HS-27A (cell line): ENCODE data around the gene TOP3B.
"Not testable (repeated sequence)": the region's sequence is repeated elsewhere in the genome, so short reads cannot be mapped to it uniquely, and the experiment has no call there.

Experiments used
- DNase-seq: peaks from one replicate; pipeline ENCODE4 v3.0.0-alpha.2; 2012; ENCODE audit warnings: low read depth, missing footprints

Gene TOP3B

DNA sequence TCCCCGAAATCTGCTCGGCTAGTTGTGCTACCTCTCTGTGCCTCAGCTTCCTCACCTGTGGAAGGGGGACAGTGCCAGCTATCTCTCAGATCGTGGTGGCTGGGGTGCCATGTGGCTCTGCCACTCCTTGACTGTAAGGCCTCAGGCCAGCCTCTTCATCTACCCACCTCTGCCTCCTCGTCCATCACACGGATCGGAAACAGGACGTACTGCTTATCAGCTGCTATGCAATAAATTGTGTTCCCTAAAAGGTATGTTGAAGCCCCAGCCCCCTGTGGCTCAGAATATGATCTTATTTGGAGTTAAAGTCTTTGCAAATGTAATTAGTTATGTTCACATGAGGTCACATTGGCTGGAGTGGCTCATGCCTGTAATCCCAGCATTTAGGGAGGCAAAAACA lies 37.7 kb downstream of the TOP3B start:
- DNase-seq: no peak

DNA sequence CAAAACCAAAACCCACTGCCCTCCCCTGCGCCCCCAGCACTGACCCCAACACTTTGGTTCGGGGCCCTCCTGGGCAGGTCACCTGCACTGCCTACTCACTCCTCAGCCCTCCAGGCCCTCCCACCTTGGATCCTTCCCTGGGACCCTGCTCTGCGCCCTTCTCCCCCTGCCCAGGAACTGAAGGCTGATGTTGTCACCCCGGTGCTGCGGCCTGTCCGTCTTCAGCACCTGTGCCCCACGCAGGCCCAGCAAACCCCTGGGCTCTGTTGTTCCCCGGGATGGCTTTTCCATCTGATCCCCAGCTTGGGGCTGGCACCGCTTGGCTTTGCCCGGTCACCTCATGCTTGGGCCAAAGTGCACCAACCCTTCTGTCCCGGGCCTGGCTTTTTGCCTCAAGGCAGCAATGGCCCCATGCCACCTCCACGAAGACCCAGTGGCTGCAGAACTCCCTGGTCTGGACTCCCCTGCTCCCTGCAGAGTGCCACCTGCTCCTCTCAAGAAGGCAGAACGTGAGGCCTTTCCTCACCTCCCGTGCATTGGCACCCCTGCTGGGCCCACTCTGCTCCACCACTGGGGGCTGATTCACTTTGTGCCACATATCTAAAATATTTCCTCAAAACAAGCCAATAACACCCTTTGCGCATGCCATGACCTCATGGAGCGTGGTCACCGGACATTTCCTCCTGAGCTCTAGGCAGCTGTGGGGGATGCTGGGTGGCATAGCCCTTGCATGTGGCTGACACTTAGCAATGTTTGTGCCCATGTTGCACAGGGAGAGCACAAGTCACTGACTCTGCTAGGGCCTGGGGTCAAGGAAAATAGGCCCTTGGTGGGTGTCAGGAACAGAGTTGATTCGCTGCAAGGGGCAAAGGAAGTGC lies 38.8 kb downstream of the TOP3B start:
- no peak for DNase-seq

DNA sequence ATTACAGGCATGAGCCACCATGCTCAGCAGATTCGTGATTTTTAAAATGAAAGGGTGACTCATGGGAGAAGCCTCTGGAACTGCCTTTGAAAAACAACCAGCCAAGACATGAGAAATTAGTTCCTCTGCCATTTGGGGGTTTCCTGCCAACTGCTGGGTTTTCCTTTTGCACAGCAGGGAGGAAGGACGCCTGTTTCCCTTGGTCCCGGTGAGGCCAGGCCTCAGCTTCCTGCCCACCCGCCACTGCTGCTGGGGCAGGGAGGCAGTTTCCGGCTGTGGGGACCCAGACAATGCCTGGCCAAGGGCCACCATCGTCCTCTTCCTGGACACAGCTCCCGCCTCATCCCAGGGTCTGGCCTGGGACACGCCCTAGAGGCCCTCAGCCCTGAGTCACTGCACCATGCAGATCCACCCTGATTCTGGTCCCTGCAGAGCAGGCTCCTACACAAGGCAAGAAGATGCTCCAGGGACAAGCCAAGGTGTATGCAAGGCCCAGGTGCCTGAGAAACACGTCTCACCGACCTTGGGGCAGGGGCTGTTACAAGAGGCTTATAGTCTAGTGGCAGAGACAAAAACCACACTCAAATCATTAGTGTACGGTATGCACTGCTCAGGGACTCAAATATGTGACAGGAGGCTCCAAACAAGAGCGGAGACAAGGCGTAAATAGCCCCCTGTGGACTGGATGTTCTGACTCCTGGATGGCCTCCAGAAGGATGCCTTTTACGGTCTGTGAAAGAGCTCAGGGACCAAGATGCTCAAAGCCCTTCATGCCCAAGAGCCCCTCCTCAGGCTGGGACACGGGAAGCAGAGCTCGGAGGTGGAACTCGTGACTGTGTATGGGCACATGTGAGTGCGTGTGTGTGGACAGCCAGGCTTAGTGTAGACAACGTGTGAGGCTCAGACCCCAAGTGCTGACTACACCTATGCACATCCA lies 39.9 kb downstream of the TOP3B start:
- peak; percentile 71 for DNase-seq

DNA sequence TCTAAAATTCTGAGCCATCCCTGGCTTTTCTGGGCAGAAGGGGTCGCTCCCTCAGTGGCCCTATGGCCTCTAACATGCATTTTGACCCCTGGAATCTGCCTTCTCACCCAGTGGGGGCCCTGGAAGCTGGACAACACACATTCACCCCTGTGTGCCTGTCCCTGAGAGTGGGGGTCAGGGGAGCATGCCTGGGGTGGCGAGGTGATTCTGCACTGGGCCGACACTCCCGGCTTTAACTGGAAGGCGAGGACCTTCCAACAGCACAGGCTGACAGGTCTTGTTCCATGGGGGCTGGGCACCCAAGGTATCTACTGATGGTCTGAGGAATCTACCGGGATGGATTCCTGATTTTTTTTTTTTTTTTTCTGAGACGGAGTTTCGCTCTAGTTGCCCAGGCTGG lies 40.7 kb downstream of the TOP3B start:
- DNase-seq: no peak

DNA sequence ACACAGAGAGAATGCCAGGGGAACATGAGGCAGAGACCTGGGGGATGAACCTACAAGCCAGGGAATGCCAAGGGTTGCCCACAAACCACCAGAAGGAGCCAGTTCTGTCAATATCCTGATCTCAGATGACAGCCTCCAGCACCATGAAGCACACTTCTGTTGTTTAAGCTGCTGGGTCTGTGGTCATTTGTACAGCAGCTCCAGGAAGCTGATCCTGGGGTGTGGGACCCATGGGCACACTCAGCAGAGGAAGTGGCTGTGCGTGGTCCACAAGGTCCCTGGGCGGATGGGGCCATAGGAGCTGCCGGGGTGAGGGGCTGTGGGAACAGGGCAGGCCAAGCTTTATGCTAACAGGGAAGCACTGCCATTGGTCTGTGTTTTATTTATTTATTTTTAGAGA lies 42.1 kb downstream of the TOP3B start:
- no peak for DNase-seq

DNA sequence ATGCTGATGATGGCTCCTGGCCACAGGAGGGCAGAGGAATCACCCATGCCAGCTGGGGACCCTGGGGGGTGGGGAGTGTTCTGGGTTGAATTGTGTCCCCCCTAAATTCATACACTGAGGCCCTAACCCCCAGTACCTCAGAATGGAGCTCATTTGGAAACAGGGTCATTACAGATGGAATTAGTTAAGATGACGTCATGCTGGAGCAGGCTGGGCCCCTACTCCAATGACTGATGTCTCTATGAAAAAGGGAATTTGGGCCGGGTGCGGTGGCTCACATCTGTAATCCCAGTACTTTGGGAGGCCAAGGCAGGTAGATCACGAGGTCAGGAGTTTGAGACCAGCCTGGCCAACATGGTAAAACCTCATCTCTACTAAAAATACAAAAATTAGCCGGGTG lies 42.7 kb downstream of the TOP3B start:
- DNase-seq: not testable (repeated sequence)

DNA sequence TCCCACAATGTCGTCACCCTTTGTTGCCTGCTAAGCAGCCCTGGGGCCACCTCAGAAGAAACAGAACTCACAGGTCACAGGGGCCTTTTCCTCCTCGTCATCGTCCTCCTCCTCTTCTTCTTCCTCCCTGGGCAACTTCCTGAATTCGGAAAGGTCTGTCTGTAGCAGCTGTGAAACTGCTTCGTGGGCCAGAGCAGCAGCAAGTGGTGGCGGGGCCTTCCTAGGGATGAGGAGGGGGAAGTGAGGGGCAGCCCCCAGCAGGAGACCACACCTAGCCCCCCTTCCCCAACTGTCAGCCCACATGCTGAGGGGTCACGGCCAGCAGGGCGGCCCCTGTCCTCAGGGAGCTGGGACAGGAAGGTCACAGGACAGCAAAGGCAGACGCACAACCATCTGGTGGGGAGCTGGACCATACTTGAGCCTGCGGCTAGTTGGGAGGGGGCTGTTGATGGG lies 43.1 kb downstream of the TOP3B start:
- no peak for DNase-seq

DNA sequence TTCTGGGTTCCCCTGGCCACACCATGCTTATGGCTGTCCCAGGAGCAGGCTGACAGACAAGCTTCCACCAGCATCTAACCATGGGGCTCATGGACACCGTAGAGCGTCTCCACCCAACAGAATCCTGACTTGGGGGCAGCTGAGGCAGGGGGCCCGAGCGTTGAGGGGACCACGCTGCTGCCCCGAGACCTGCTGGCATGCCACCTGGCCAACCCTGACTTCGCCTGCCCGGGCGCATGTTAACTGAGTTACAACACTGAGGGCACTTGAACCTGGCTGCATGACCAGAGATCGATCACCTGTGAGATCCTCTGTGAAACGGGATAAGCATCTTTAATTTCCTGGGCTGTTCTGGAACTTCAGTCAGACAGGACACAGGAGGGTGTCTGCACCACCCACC lies 43.7 kb downstream of the TOP3B start:
- no peak for DNase-seq

DNA sequence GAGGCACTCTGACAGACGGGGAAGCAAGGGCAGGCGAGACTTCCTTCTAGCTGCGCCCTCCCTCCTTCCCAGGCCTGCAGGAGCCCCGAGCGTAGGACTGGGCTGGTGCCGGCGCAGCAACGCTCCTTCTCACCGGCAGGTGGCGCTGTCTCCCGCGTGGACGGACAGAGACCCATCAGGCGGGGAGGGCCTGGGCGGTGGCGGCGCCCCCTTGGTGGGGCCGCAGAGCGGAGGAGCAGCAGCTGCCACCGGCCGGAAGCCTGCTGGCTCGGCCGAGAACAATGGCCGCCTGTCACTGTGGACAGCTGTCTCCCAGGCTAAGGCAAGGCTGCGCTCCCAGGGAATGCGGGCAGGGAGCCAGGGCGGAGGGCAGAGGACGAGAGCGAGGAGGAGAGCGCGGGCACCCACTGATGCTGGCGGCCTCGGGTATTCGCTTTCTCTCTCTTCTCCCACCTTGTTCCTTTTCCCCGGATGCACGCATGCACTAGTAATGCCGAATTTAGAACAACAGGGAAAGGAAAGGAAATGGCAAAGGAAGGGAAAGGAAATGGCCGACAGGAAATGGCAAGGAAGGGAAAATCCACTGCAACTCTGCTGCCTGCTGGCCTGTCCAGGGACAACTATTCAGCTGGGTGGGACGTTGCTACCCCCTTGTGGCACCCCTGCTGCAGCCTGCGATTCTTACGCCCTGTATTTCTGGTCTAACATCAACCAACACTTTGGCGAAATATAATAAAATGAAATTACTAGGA lies 44.3 kb downstream of the TOP3B start:
- peak; percentile 63 for DNase-seq

DNA sequence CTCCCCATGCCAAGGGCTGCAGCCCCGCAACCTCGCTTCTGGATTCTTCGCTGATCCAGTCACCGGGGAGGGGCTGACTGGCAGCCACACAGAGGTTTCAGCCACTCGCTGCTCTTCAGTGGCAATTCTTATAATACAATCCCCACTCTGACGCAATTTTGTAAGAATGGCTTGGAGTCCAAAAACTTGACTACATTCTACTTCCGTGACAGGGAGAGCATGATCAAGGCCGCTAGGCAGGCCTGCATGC lies 44.8 kb downstream of the TOP3B start:
- peak; percentile 48 for DNase-seq

DNA sequence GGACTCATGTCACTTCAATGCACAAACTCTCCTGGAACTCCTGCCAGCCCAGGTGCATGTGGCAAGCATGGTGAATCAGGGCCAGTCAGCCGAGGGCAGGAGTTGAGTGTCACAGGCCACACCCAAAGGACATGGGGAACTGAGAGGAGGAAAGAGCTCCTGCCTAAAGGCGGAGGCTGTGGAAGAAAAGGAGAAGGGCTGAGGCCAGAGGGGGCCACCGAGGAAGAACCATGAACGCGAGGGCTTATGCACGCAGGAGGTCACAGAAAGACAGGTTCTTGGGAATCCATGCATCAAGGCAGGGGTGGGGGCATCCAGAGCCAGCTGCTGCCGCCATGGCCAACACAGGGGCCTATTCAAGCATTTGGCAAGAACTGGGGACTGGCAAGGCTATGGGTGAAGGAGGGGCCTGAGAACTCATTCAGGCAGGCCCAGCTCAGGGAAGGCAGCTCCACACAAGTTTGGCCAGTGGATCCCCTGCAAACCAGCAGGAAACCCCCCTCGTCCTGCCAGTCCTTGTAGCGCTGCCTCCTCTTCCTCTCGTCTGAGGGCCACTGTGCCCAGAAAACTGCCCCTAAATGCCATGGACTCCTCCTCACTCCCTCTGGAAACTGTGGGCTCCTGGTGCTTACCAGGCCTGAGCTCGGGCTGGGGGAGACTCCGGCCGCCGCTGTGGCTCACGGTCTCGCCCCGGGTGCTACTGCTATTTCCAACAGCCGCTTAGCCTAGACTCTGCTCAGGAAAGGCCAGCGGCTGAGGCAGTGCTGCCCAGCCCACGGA lies 45.4 kb downstream of the TOP3B start:
- no peak for DNase-seq

DNA sequence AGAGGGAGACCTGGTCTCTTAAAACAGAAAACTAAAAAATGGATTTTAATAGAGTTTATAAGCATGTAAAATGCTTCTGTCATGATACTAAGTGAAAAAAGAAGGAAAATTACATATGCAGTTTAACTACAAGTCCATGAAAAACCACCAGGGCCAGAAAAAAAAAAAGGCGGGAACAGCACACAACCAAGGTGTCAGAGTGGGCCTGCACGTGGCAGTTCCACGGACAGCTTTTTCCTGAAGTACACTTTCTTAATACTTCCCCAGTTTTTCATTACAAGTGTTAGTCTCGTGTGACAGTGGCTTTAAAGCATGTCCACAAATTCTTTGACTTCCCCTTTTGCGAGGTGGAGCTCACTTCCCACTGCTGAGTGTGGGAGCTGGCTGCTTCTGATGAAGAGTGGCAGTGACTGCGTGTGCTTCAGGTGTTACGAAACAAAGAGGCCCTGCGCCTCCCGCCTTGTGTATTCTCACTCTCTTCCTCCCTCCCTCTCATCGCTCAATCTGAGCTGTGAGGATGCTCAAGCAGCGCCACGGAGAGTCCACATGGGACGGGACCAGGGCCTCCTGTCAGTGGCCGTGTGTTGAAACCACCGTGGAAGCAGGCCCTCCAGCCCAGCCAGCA lies 46.3 kb downstream of the TOP3B start:
- no peak for DNase-seq

DNA sequence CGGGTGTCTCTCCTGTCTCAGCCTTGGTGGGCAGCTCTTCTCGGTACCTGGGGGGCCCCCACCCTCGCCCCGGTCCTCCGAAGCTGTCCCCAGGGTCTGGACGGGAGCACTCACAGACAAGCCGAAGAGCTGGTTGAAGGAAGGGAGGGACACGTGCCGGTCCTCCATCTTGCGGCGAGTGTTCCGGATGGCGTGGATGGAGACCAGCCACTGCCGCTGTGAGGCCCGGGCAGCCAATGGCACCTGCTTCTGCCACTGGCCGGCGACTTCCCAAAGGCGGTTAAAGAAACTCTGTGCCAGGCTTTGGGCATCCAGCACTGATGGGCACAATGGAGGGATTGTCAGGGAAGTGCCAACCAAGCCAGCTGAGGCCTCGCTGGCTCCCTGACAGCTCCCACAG lies 48.7 kb downstream of the TOP3B start:
- no peak for DNase-seq

DNA sequence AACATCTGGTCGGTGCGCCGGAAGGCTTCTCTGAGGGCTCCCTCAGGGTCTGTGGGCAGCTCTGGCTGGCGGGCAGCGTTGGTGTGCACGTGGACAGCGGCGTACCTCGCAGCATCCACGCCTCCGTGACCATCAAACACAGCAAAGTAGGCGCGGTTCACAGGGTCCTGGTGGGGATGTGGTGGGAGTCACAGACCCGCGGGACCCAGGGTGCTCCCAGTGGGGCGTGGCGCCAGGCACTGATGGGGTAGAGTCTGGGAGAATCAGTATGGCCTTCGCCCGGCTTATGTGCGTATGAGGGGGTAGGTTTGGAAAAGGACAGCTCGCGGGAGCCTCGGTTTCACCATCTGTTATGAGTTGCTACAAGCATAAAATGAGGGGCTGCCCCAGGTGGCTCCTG lies 49.2 kb downstream of the TOP3B start:
- DNase-seq: no peak

DNA sequence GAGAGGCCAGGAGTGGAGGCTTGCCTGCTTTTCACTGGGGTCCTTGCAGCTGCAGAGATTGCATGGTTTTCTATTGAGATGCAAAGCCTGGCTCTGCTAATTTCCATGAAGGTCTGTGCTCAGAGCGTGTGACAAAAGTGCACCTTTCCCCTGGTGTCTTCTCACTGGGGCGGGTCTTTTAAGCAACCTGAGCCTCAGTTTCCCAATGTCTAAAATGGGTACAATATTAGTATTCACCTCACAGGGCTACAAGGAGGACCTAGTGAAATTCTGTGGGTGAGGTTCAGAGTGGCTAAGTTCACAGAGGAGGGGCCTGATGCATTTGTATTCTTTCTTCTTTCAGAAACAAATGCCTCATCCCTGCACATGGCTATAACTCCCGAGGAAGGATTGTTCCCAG lies 50.2 kb downstream of the TOP3B start:
- DNase-seq: no peak

DNA sequence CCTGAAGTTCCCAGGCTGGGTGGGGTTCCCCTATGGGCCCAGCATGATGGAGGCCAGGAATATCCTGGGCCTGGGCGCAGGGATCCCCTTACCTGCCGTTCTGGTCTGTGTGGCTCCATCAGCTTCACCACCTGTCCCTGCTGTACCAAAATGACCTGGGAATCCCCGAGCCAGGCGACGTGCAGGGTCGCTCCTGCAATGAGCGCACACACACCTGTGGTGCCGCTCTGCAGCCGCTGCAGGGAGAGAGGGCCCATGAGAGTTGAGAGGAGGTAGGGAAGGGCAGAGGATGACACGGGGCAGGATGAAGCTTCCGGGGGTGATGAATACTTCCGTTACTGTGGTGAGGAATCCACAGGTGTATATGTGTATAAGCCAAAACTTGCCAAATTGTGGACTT lies 51.5 kb downstream of the TOP3B start:
- DNase-seq: no peak

DNA sequence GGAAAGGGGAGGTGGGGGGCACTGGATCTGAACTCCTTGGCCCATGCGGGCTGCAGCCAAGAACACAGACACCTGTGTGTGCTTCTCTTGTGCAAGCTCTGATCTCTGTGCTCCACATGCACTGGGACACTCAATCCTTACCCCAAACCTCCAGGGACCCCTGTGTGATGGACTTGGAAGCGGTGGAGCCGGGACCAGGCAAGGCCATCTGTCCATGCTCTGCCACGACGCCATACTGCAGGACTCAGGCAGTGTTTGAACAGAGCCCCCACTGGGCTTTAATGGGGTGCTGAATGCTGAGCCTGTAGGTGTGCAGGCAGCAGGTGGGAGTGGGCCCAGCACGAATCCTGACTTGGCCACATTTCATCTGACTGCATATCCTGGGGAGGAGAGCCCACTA lies 53.3 kb downstream of the TOP3B start:
- no peak for DNase-seq

DNA sequence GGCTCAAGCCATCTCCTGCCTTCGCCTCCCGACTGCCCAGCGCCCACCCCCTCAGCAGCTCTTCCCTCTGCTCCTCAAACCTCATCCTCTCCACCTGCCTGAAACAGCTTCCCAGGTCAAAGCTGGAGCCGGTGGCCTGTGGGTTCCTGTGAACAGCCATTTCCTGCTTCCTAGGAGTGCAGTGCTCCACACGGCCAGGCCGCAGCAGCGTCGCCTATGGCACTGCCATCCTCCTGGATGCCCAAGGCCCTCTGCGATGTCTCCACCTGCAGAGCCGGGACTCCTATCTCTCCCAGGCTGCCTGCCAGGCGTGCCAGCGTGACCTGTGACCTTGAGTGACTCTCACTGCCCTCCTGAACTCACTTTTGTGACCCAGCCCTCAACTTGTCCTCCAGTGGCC lies 54.5 kb downstream of the TOP3B start:
- DNase-seq: no peak

DNA sequence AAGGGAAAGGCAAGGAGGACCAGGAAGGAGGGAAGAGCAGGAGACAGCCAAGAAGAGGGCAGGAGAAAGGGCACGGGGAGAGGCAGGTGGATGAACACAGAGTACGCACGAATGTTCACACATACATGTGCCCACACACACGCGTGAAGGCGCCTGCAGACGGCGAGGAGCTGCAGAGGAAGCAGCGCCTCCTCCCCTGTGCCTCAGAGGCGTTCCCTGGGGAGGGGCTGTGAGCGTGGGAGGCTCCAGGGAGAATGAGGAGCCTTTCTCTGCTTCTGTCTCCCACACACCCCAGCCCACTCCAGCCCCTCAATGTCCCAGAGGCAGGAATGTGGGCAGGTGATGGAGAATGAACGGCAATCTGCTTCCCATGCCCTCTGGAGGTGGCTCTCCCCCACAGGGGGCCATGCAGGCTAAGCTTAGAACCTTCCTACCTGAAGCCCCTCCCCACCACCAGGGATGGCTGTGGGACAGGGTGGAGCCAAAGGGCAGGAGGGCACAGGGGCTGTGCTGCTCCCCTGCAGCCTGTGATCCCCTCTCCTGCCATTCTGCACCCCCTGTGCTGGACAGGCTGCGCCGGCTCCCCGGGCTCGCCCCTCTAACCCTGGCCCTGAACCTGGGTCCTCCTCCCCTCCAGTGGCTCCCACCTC lies 55.3 kb downstream of the TOP3B start:
- no peak for DNase-seq

DNA sequence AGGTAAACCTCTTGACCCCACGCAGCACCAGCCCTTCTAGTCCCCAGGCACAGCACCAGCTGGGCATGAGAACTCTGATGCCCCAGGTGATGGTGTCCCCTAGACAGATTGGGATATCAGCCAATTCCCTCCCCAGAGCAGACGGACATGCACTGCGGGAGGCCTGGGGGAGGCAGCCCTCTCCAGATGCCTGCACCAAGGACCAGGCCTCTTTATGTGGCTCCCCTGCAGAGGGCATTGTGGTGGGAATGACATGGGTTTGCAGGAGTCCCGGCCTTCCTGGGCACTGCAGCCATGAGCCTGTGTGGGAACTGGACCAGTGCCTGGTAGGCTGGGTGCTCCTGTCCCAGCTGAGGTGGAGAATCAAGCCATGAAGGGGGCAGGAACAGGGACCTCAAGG lies 55.9 kb downstream of the TOP3B start:
- DNase-seq: no peak

DNA sequence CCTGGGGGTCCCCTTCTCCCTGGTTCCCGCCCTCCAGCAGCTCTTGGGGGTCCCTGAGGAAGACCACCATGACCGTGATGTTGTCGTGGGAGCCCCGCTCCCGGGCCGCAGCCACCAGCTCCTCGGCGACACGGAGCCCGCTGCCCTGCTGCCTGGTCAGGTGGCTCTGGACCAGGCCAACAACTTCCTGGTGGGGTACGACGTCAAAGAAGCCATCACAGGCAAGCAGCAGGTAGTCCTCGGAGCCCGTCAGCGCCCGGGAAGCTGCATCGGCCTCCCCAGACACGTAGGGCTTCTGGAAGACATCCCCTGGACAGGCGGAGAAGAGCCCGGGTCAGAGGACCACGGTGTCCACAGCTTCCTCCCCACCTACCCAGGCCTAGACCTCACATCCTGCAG lies 59.4 kb downstream of the TOP3B start:
- no peak for DNase-seq
